Measurements from ENCODE around the gene UBAC2.

DNA sequence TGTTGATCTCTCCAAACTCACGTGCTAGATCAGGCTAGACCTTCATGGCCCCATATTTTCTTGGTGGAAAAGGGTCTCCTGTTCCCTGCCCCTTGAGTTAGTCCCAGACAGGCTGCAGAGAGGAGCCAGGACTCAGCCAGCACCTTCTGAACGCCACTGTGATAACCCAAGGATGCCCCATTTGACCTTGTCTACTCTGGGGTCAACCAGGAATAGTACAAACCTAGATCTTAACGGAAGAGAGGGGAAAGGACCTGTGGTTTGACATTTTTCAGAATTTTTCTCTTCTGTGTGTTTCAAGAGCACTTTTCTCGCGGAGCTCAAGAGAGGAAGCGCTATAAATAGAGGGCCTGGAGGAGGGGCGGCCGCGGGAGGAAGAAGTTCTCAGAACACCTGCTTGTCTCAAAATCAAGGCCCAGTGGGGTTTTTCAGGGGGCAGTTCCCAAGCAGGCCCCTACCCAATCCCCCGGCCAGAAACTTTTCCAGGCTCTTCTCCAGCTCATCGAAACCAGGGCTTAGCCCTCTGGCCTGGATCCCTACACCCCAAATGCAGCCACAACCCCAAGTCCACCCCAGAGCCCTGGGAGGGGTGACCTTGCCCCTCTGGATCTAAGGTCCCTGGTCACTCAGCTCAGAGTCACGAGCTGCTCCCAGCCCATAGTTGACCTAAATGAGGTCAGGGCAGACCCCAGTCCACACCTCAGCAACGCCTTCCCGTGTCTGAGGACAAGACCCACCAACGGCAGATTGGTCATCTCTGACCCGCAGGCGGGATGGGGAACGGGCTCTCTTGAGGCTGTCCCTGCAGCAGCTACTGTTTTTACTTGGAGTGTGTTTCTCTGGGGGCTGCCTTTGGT lies 225.1 kb downstream of the UBAC2 start:
- TF ChIP-seq FOXK2 (IDR thresholded peaks at IDR 0.05) (no peak), BHLHE40 (IDR thresholded peaks at IDR 0.05; ENCODE audit: borderline replicate concordance) (no peak), ZNF384 (IDR thresholded peaks at IDR 0.05) (no peak), ELF4 (IDR thresholded peaks at IDR 0.05) (no peak), FOXA1 (IDR thresholded peaks at IDR 0.05) (no peak), SP1 (IDR thresholded peaks at IDR 0.05) (no peak), L3MBTL2 (conservative IDR thresholded peaks at IDR 0.05) (no peak), SUZ12 (IDR thresholded peaks at IDR 0.05) (no peak), FOXM1 (IDR thresholded peaks at IDR 0.05; ENCODE audit: borderline replicate concordance) (no peak), HDGF (IDR thresholded peaks at IDR 0.05; ENCODE audit: borderline replicate concordance) (no peak), ARNT (IDR thresholded peaks at IDR 0.05) (no peak)
- TF ChIP-seq, protein P1, sequence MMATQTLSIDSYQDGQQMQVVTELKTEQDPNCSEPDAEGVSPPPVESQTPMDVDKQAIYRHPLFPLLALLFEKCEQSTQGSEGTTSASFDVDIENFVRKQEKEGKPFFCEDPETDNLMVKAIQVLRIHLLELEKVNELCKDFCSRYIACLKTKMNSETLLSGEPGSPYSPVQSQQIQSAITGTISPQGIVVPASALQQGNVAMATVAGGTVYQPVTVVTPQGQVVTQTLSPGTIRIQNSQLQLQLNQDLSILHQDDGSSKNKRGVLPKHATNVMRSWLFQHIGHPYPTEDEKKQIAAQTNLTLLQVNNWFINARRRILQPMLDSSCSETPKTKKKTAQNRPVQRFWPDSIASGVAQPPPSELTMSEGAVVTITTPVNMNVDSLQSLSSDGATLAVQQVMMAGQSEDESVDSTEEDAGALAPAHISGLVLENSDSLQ (IDR thresholded peaks at IDR 0.05), result no peak
